ENCODE measurements around the gene IFI27.
"Not testable (repeated sequence)": the region's sequence is repeated elsewhere in the genome, so short reads cannot be mapped to it uniquely, and the experiment has no call there.

Gene IFI27

DNA sequence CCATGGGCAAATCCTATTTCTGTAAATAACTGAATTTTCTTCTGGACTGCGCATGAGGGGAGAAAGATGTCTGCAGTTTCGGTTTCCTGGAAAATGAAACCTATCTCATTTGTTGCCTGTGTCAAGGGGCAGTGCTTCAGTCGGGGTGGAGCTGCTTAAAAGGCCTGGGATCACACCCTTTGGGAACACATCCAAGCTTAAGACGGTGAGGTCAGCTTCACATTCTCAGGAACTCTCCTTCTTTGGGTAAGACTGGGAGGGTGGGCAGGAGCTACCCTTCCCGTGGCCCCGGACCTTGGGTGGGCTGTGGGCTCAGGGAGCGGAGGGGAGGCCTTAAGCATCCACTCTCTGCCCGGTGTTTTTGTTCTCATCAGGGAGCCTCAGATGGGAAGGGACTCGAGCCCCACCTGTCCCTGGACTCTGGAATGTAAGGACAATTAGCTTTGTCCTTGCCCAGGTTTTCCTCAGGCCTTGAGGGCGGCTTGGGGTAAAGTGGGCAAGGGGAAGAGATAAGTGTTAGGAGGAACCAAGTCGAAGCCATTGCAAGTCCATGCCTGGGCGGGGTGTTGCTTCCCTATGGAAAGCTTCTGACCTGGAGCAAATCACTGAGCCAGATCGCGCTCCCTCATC, at the start of gene IFI27:
IFI27 (plus strand) TSS at position 185 of the 630 bp plus-strand sequence.
- Mint-ChIP-seq H3K4me1 (ENCODE audit: low read depth) (peaks cover 16% of the 10 kb centered on the region), H3K27me3 (ENCODE audit: low read depth) (peaks cover 6% of the 10 kb centered on the region)

DNA sequence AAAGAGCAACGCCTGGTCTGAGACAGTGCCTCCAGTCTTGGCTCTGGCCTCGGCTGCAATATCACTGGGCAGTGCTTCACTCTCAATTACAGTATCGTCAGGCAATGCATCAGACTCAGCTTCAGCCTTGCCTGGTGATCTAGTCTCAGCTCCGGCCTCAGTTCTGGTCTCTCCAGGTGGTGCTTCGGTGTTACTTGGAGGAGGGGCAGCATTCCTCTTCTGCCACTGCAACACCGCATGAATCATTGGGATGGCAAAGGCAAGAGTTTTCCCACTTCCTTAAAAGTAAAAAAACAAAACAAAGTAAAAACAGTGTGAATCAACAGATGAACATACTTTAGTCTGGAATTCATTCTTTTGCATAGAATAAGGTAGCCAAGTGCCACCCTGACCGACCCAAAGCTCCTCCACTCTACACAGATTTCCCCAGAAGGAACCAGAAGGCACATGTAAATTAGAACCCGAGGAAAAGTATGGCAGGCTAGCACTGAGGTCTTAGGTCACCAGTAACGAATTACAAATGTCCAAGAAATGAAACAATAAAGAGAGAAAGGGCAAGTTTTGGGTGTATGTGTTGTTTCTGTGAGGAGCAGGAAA, 48.1 kb upstream of the IFI27 start:
- Mint-ChIP-seq H3K4me1 (ENCODE audit: low read depth) (peaks cover 36% of the 10 kb centered on the region), H3K36me3 (ENCODE audit: low read depth) (peaks cover 61% of the 10 kb centered on the region), H3K9me3 (peaks cover 8% of the 10 kb centered on the region), H3K27me3 (ENCODE audit: low read depth) (no peaks in the 10 kb centered on the region), H3K27ac (no peak overlapping the region), H3K4me3 (no peak overlapping the region)

More for the DNA sequence above, at the start of gene IFI27:
- no peaks in the 10 kb centered on the region for H3K9me3 Mint-ChIP-seq
- no peaks in the 10 kb centered on the region for H3K36me3 Mint-ChIP-seq (ENCODE audit: low read depth)
- H3K27ac Mint-ChIP-seq: peak within 1 kb of the TSS; percentile 77
- peak within 1 kb of the TSS; percentile 72 for H3K4me3 Mint-ChIP-seq

DNA sequence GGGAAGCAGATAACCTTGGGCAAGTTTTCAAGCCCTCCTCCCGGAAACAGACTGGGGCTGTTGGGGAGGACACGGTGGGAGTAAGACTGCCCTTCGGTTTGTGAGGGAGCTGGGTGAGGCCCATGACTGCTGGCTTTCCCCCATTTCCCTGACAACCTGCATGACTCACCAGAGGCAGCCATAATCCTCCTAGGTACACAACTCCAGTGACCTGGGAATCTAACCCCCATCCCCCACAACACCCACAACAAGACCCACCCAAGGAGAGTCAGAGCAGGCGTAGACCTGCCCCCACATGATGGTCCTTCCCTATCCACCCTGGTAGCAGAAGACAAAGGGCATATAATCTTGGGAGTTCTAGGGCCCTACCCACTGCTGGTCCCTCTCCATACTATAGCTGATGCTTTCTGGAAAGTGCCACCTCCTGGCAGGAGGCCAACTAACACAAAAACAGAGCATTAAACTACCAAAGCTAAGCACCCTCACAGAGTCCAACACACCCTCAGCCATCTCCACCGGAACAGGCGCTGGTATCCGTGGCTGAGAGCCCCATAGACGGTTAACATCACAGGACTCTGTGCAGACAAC, 44.4 kb upstream of the IFI27 start:
- H3K4me1 Mint-ChIP-seq (ENCODE audit: low read depth): peaks cover 35% of the 10 kb centered on the region
- H3K36me3 Mint-ChIP-seq (ENCODE audit: low read depth): peaks cover 68% of the 10 kb centered on the region
- no peak overlapping the region for H3K27ac Mint-ChIP-seq
- H3K4me3 Mint-ChIP-seq: no peak overlapping the region
- no peaks in the 10 kb centered on the region for H3K27me3 Mint-ChIP-seq (ENCODE audit: low read depth)
- peaks cover 44% of the 10 kb centered on the region for H3K9me3 Mint-ChIP-seq

DNA sequence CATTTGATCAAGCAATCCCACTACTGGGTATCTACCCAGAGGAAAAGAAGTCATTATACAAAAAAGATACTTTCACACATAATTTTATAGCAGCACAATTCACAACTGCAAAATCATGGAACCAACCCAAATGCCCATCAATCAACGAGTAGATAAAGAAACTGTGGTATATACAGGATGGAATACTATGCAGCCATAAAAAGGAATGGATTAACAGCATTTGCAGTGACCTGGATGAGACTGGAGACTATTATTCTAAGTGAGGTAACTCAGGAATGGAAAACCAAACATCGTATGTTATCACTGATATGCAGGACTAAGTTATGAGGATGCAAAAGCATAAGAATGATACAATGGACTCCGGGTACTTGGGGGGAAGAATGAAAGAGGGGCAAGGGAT, 38.5 kb upstream of the IFI27 start:
- not testable (repeated sequence) for H3K4me3 Mint-ChIP-seq; H3K27me3 Mint-ChIP-seq (ENCODE audit: low read depth); H3K27ac Mint-ChIP-seq
- Mint-ChIP-seq H3K4me1 (ENCODE audit: low read depth) (peaks cover 30% of the 10 kb centered on the region), H3K9me3 (peaks cover 69% of the 10 kb centered on the region), H3K36me3 (ENCODE audit: low read depth) (peaks cover 76% of the 10 kb centered on the region)

DNA sequence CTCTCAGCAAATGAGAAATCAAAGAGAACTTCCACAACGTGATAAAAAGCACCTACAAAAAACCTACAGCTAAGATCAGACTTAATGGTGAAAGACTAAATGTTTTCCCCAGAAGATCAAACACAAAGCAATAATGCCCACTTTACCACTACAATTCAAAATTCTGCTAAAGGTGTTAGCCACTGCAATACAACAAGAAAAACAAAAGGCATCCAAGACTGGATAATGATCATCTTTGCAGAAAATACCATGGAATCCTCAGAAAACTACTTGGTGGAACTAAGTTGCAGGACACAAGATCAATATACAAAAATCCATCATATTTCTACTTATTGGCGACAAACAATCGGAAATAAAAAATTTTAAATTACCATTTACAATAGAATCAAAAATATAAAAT, 36.0 kb upstream of the IFI27 start:
- Mint-ChIP-seq H3K27me3 (ENCODE audit: low read depth) (no peaks in the 10 kb centered on the region), H3K36me3 (ENCODE audit: low read depth) (peaks cover 68% of the 10 kb centered on the region), H3K27ac (no peak overlapping the region), H3K4me3 (no peak overlapping the region), H3K4me1 (ENCODE audit: low read depth) (peaks cover 34% of the 10 kb centered on the region), H3K9me3 (peaks cover 45% of the 10 kb centered on the region)

DNA sequence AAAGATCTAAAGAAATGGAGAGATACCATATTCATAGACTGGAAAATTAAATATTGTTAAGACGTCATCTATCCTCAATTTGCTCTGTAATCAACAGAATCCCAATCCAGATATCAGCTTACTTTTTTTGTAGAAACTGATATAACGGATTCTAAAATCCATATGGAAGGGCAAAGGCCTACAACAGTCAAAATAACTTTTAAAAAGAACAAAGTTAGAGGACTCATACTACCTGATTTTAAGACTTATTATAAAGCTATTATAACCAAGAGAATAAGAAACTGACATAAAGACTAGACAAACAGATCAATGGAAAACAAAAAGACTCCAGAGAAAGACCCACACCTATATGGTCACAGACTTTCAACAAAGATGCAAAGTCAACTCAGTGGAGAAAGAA, 35.5 kb upstream of the IFI27 start:
- peaks cover 67% of the 10 kb centered on the region for H3K36me3 Mint-ChIP-seq (ENCODE audit: low read depth)
- peaks cover 39% of the 10 kb centered on the region for H3K4me1 Mint-ChIP-seq (ENCODE audit: low read depth)
- H3K27ac Mint-ChIP-seq: no peak overlapping the region
- H3K4me3 Mint-ChIP-seq: no peak overlapping the region
- no peaks in the 10 kb centered on the region for H3K27me3 Mint-ChIP-seq (ENCODE audit: low read depth)
- H3K9me3 Mint-ChIP-seq: peaks cover 40% of the 10 kb centered on the region

DNA sequence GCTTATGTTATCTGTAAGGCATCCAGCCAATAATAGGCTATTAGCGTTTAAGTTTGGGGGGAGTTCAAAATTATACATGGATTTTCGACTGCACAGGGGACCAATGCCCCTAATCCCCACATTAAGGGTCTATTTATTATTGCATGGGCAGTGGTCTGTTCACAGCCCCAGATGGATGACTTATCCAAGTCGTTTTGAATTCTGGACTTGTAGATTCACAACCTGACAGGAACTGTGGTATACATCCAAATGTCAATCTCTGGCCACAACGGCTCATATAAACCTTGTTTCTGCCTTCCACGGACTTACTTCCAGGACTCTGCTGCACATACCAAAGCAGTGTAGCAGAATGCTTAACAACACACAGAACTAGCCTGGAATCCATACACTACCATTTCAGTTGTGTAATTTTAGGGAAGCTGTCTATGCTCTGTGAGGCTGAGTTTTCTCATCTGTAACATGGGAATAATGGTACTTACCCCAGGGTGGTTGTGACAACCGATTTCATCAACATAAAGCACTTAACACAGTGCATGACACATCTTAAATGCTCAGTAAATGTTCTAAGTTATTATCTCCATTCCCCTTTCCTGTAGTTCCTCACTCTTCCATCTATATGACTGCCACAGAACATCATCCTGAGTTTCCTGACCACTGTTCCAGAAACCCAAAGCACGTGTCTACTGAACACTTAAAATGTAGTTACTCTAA, 33.3 kb upstream of the IFI27 start:
- H3K9me3 Mint-ChIP-seq: peaks cover 22% of the 10 kb centered on the region
- peak overlapping the region; percentile 63 for H3K4me3 Mint-ChIP-seq
- H3K36me3 Mint-ChIP-seq (ENCODE audit: low read depth): peaks cover 50% of the 10 kb centered on the region
- H3K27me3 Mint-ChIP-seq (ENCODE audit: low read depth): no peaks in the 10 kb centered on the region
- H3K27ac Mint-ChIP-seq: no peak overlapping the region
- peaks cover 46% of the 10 kb centered on the region for H3K4me1 Mint-ChIP-seq (ENCODE audit: low read depth)

DNA sequence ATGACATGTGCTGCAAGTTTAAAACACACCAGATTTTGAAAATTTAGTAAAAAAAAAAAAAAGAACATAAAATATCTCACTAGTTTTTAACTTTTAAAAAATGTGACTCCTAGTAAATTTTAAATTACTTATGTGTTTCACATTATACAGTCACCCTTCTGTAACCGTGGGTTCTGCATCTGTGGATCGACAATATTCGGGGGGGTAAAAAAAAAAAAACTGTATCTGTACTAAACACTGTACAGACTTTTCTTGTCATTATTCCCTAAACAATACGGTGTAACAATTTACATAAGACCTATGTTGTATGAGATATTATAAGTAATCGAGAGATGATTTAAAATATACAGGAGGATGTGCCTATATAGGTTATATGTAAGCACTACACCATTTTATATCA, 32.7 kb upstream of the IFI27 start:
- no peaks in the 10 kb centered on the region for H3K27me3 Mint-ChIP-seq (ENCODE audit: low read depth)
- H3K36me3 Mint-ChIP-seq (ENCODE audit: low read depth): peaks cover 48% of the 10 kb centered on the region
- no peak overlapping the region for H3K27ac Mint-ChIP-seq
- H3K4me3 Mint-ChIP-seq: peak overlapping the region; percentile 100
- peaks cover 20% of the 10 kb centered on the region for H3K9me3 Mint-ChIP-seq
- H3K4me1 Mint-ChIP-seq (ENCODE audit: low read depth): peaks cover 46% of the 10 kb centered on the region

- Mint-ChIP-seq H3K27me3 (ENCODE audit: low read depth) (no peaks in the 10 kb centered on the region), H3K36me3 (ENCODE audit: low read depth) (peaks cover 39% of the 10 kb centered on the region), H3K27ac (peak overlapping the region; percentile 100), H3K9me3 (peaks cover 7% of the 10 kb centered on the region), H3K4me3 (peak overlapping the region; percentile 100), H3K4me1 (ENCODE audit: low read depth) (peaks cover 48% of the 10 kb centered on the region)
Observed at GRCh38 chr14:94079891-94080620, 30.5 kb upstream of the IFI27 start.

GRCh38 chr14:94080621-94081385, 29.7 kb upstream of the IFI27 start, which contains the start of the genes DDX24 and IFI27L1:
TSS of gene DDX24 (minus strand) at chr14:94081202. CDS start at chr14:94079742, 1,460 bp downstream.
TSS of gene IFI27L1 (plus strand) at chr14:94081310. CDS start at chr14:94096938, 15,628 bp downstream.
- Mint-ChIP-seq H3K9me3 (no peaks in the 10 kb centered on the region), H3K27me3 (ENCODE audit: low read depth) (no peaks in the 10 kb centered on the region), H3K4me3 (peak within 1 kb of the TSS; percentile 100), H3K27ac (peak within 1 kb of the TSS; percentile 100), H3K4me1 (ENCODE audit: low read depth) (peaks cover 41% of the 10 kb centered on the region), H3K36me3 (ENCODE audit: low read depth) (peaks cover 32% of the 10 kb centered on the region)

GRCh38 chr14:94081386-94081820, 29.1 kb upstream of the IFI27 start:
- peaks cover 41% of the 10 kb centered on the region for H3K4me1 Mint-ChIP-seq (ENCODE audit: low read depth)
- peak overlapping the region; percentile 100 for H3K4me3 Mint-ChIP-seq
- H3K9me3 Mint-ChIP-seq: no peaks in the 10 kb centered on the region
- no peaks in the 10 kb centered on the region for H3K27me3 Mint-ChIP-seq (ENCODE audit: low read depth)
- peak overlapping the region; percentile 100 for H3K27ac Mint-ChIP-seq
- peaks cover 35% of the 10 kb centered on the region for H3K36me3 Mint-ChIP-seq (ENCODE audit: low read depth)

DNA sequence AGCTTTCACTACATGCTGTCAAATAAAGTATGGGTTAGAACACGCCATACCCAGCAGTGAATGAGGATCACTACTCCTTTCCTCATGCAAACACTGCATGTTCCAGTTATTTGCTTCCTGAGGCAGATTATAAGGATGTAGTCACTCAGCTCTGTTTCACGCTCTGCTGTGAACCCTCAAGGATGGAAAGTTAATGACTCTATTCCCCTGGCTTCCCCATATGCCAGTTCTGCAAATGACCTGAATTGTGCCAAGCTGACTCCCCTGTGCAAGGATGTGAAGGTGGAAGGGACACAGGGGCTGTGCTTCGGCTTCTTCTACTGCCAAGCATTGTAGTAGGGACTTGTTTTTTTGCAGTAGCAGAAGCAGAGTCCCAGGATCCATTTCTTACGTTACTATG, 22.6 kb upstream of the IFI27 start:
- peaks cover 4% of the 10 kb centered on the region for H3K4me1 Mint-ChIP-seq (ENCODE audit: low read depth)
- no peaks in the 10 kb centered on the region for H3K27me3 Mint-ChIP-seq (ENCODE audit: low read depth)
- no peak overlapping the region for H3K27ac Mint-ChIP-seq
- peaks cover 9% of the 10 kb centered on the region for H3K36me3 Mint-ChIP-seq (ENCODE audit: low read depth)
- no peaks in the 10 kb centered on the region for H3K9me3 Mint-ChIP-seq
- H3K4me3 Mint-ChIP-seq: no peak overlapping the region

DNA sequence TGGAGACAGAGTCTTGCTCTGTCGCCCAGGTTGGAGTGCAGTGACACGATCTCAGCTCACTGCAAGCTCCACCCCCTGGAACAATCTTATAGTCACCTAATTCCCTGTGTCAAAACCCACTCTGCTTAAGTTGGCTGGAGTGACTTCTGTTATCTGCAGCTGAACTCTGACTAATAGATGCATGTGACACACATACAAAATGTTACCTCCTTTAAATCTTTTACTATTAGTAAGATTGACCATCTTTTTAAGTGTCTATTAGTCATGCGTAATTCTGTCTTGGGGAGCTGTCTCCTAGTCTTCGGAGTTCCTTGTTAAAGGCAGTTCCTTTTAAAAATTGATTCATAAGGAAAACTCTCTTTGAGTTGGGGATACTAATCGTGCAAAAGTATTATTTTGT, 22.0 kb upstream of the IFI27 start:
- no peaks in the 10 kb centered on the region for H3K9me3 Mint-ChIP-seq
- H3K4me3 Mint-ChIP-seq: no peak overlapping the region
- no peak overlapping the region for H3K27ac Mint-ChIP-seq

More for the DNA sequence above, 22.0 kb upstream of the IFI27 start:
- no peaks in the 10 kb centered on the region for H3K27me3 Mint-ChIP-seq (ENCODE audit: low read depth)
- peaks cover 7% of the 10 kb centered on the region for H3K36me3 Mint-ChIP-seq (ENCODE audit: low read depth)
- no peaks in the 10 kb centered on the region for H3K4me1 Mint-ChIP-seq (ENCODE audit: low read depth)
